ENCODE data around the gene IFNA6.
"Not testable (repeated sequence)": the region's sequence is repeated elsewhere in the genome, so short reads cannot be mapped to it uniquely, and the experiment has no call there.

GRCh38 chr9:21371467-21371866 is 20.8 kb upstream of the IFNA6 start:
- not testable (repeated sequence) for TF ChIP-seq CTCF, EZH2phosphoT487, EZH2 (IDR thresholded peaks at IDR 0.05)
